CD8-positive, alpha-beta memory T cell (primary cell): ENCODE data around the gene NSMF. TPM values are rescaled to one million over a fixed set of nuclear protein-coding genes. Genes with fewer than 3 reads are reported as not detected.

Source experiments
- CTCF ChIA-PET: fragments of 350-600 bp; sonication (Branson Sonifier 250); formaldehyde crosslinking; loops from one replicate; lab custom pipeline; 2021; ENCODE audit warnings: antibody characterized with exemption; lab: Charles Lee
- POLR2A ChIA-PET: fragments of 350-600 bp; sonication (Branson Sonifier 250); formaldehyde crosslinking; loops from one replicate; lab custom pipeline; 2021; ENCODE audit warnings: antibody characterized with exemption; lab: Charles Lee
- DNase-seq, 5 donors: peaks; one replicate each; pipeline versions ENCODE4 v3.0.0 to v3.0.0-alpha.2; 2020 to 2022; ENCODE audit warnings: mixed read lengths in 1 of 5
- H3K27ac ChIP-seq: one replicate; pipeline ENCODE4 v1.7.0; 2013; ENCODE audit warnings: low read depth, mild to moderate bottlenecking, low read length, moderate library complexity
- H3K27me3 ChIP-seq: 2 replicates; pipeline ENCODE4 v1.7.0; 2013; ENCODE audit warnings: low read length, mild to moderate bottlenecking; ENCODE audit not compliant: insufficient read depth, poor library complexity, severe bottlenecking
- H3K36me3 ChIP-seq: 2 replicates; pipeline ENCODE4 v1.7.0; 2013; ENCODE audit warnings: mild to moderate bottlenecking, low read length, moderate library complexity; ENCODE audit not compliant: insufficient read depth
- H3K4me1 ChIP-seq: 2 replicates; pipeline ENCODE4 v1.7.0; 2013; ENCODE audit warnings: mild to moderate bottlenecking, low read length, moderate library complexity; ENCODE audit not compliant: insufficient read depth
- H3K4me3 ChIP-seq: 2 replicates; pipeline ENCODE4 v1.7.0; 2013; ENCODE audit warnings: mild to moderate bottlenecking, low read length
- H3K9me3 ChIP-seq: 2 replicates; pipeline ENCODE4 v1.7.0; 2013; ENCODE audit warnings: mild to moderate bottlenecking, low read length
- H3K27ac Mint-ChIP-seq, 8 donors: one replicate each; pipeline ENCODE4 v1.8.0; 2020 to 2021; ENCODE audit warnings: mixed read lengths in 8 of 8, mild to moderate bottlenecking in 6 of 8, inconsistent platforms in 3 of 8, moderate library complexity in 3 of 8
- H3K27me3 Mint-ChIP-seq, 2 donors: one replicate each; pipeline ENCODE4 v1.8.0; 2020 to 2021; ENCODE audit warnings: mixed read lengths in 2 of 2, mild to moderate bottlenecking in 1 of 2, moderate library complexity in 1 of 2
- H3K36me3 Mint-ChIP-seq, 3 donors: one replicate each; pipeline ENCODE4 v1.8.0; 2020 to 2021; ENCODE audit warnings: mixed read lengths in 3 of 3, inconsistent platforms in 1 of 3, mild to moderate bottlenecking in 1 of 3
- H3K4me1 Mint-ChIP-seq, 3 donors: one replicate each; pipeline ENCODE4 v1.8.0; 2020 to 2021; ENCODE audit warnings: mixed read lengths in 3 of 3, inconsistent platforms in 1 of 3, mild to moderate bottlenecking in 1 of 3
- H3K4me3 Mint-ChIP-seq, 7 donors: one replicate each; pipeline ENCODE4 v1.8.0; 2020 to 2021; ENCODE audit warnings: mixed read lengths in 7 of 7, mild to moderate bottlenecking in 6 of 7, moderate library complexity in 4 of 7, inconsistent platforms in 2 of 7
- H3K9me3 Mint-ChIP-seq, 5 donors: one replicate each; pipeline ENCODE4 v1.8.0; 2020 to 2022; ENCODE audit warnings: mixed read lengths in 5 of 5, mild to moderate bottlenecking in 3 of 5, moderate library complexity in 2 of 5, inconsistent platforms in 1 of 5
- polyA plus RNA-seq: library from polyadenylated mRNA; unstranded; fragments of 300-500 nt; fragmentation: Illumina TruSeq; gene quantifications from one replicate; pipeline ENCODE4 v1.2.3, GENCODE V29; 2021
- total RNA-seq, 2 experiments: library from RNA; stranded (reverse); gene quantifications; one replicate each; pipeline ENCODE4 v1.2.3, GENCODE V29; 2021

The NSMF gene
- total and polyA plus RNA-seq, 3 experiments from 2014 or later, result 15.4 to 42.8 (median 40.9) TPM

GRCh38 chr9:137441289-137441934, 17.7 kb downstream of the NSMF start, which contains the start of gene ENTPD8:
ENTPD8 (minus strand) TSS chr9:137441357; CDS start chr9:137438285, 3,072 bp downstream.
- ChIA-PET CTCF (interaction anchor here (1.4 kb wide), 1 partner anchor 19 kb away, joined by 3 read pairs; the partner anchor contains the start of gene EXD3), POLR2A (interaction anchor here (1.1 kb wide), 1 partner anchor 18 kb away, joined by 4 read pairs; the partner anchor contains the start of gene NSMF)
- H3K36me3 Mint-ChIP-seq, result peaks cover 0 to 1% (median 0%) of the 10 kb centered on the region in 3 donors

GRCh38 chr9:137439158-137439714, 19.9 kb downstream of the NSMF start:
- Histone ChIP-seq H3K27me3 (no peaks in the 10 kb centered on the region), H3K36me3 (no peaks in the 10 kb centered on the region), H3K9me3 (no peaks in the 10 kb centered on the region), H3K4me3 (no peak overlapping the region), H3K4me1 (no peaks in the 10 kb centered on the region), H3K27ac (no peak overlapping the region)
- peaks cover 3 to 8% (median 4%) of the 10 kb centered on the region in 3 donors for H3K4me1 Mint-ChIP-seq
- H3K27ac Mint-ChIP-seq, result no peak overlapping the region
- peak overlapping the region in 1 of 7 donors; percentile 48 for H3K4me3 Mint-ChIP-seq
- ChIA-PET POLR2A (no interaction called here), CTCF (no interaction called here)
- peak in 1 of 5 donors; percentile 39 for DNase-seq
- H3K36me3 Mint-ChIP-seq, result peaks cover 0 to 1% (median 0%) of the 10 kb centered on the region in 3 donors
- H3K9me3 Mint-ChIP-seq, result peaks cover 0 to 5% (median 3%) of the 10 kb centered on the region in 5 donors
- peaks cover 18 to 20% of the 10 kb centered on the region in 2 donors for H3K27me3 Mint-ChIP-seq

More at GRCh38 chr9:137441289-137441934, 17.7 kb downstream of the NSMF start, which contains the start of gene ENTPD8:
- no peaks in the 10 kb centered on the region for H3K36me3 ChIP-seq
- peaks cover 18 to 30% of the 10 kb centered on the region in 2 donors for H3K27me3 Mint-ChIP-seq
- H3K4me1 ChIP-seq, result peaks cover 13% of the 10 kb centered on the region
- H3K27ac ChIP-seq, result no peak within 1 kb of the TSS
- H3K9me3 Mint-ChIP-seq, result peaks cover 0 to 5% (median 3%) of the 10 kb centered on the region in 5 donors
- H3K4me1 Mint-ChIP-seq, result peaks cover 8 to 14% (median 14%) of the 10 kb centered on the region in 3 donors
- no peak within 1 kb of the TSS for H3K4me3 ChIP-seq
- H3K27ac Mint-ChIP-seq, result peak within 1 kb of the TSS in 2 of 8 donors; percentile 30 to 39
- no peaks in the 10 kb centered on the region for H3K27me3 ChIP-seq
- no peaks in the 10 kb centered on the region for H3K9me3 ChIP-seq
- peak within 1 kb of the TSS in 5 of 7 donors; percentile 54 to 81 (median 64) for H3K4me3 Mint-ChIP-seq
- DNase-seq, result peak in 1 of 5 donors; percentile 45

- Histone ChIP-seq H3K27ac (no peak overlapping the region), H3K27me3 (no peaks in the 10 kb centered on the region), H3K36me3 (no peaks in the 10 kb centered on the region), H3K4me3 (no peak overlapping the region), H3K4me1 (no peaks in the 10 kb centered on the region), H3K9me3 (no peaks in the 10 kb centered on the region)
- H3K36me3 Mint-ChIP-seq, result peaks cover 0 to 1% (median 0%) of the 10 kb centered on the region in 3 donors
- peaks cover 3 to 10% (median 4%) of the 10 kb centered on the region in 3 donors for H3K4me1 Mint-ChIP-seq
- H3K27me3 Mint-ChIP-seq, result peaks cover 18 to 19% of the 10 kb centered on the region in 2 donors
- POLR2A ChIA-PET, result no interaction called here
- peak in 1 of 5 donors; percentile 39 for DNase-seq
- H3K9me3 Mint-ChIP-seq, result peaks cover 0 to 5% (median 3%) of the 10 kb centered on the region in 5 donors
- CTCF ChIA-PET, result no interaction called here
- H3K4me3 Mint-ChIP-seq, result no peak overlapping the region
- no peak overlapping the region for H3K27ac Mint-ChIP-seq
Observed at GRCh38 chr9:137438591-137439157, 20.5 kb downstream of the NSMF start.

GRCh38 chr9:137437691-137438590, 21.2 kb downstream of the NSMF start:
- H3K4me1 Mint-ChIP-seq, result peaks cover 3 to 10% (median 4%) of the 10 kb centered on the region in 3 donors
- Histone ChIP-seq H3K27me3 (no peaks in the 10 kb centered on the region), H3K4me3 (no peak overlapping the region), H3K36me3 (no peaks in the 10 kb centered on the region), H3K4me1 (no peaks in the 10 kb centered on the region), H3K9me3 (no peaks in the 10 kb centered on the region), H3K27ac (no peak overlapping the region)
- no peak overlapping the region for H3K4me3 Mint-ChIP-seq
- POLR2A ChIA-PET, result no interaction called here
- H3K36me3 Mint-ChIP-seq, result peaks cover 0 to 1% (median 0%) of the 10 kb centered on the region in 3 donors
- peak in 1 of 5 donors; percentile 39 for DNase-seq
- no peak overlapping the region for H3K27ac Mint-ChIP-seq
- CTCF ChIA-PET, result no interaction called here
- peaks cover 0 to 3% (median 2%) of the 10 kb centered on the region in 5 donors for H3K9me3 Mint-ChIP-seq
- H3K27me3 Mint-ChIP-seq, result peaks cover 14% of the 10 kb centered on the region in 2 donors

- ChIA-PET CTCF (no interaction called here), POLR2A (no interaction called here)
- Mint-ChIP-seq H3K9me3 (peaks cover 0 to 2% (median 0%) of the 10 kb centered on the region in 5 donors), H3K4me3 (no peak overlapping the region), H3K36me3 (peaks cover 0 to 1% (median 0%) of the 10 kb centered on the region in 3 donors), H3K27me3 (peaks cover 6 to 7% of the 10 kb centered on the region in 2 donors), H3K4me1 (peaks cover 2 to 9% (median 3%) of the 10 kb centered on the region in 3 donors), H3K27ac (no peak overlapping the region)
- H3K9me3 ChIP-seq, result no peaks in the 10 kb centered on the region
- H3K27ac ChIP-seq, result no peak overlapping the region
- no peaks in the 10 kb centered on the region for H3K4me1 ChIP-seq
- H3K27me3 ChIP-seq, result no peaks in the 10 kb centered on the region
- no peaks in the 10 kb centered on the region for H3K36me3 ChIP-seq
- peak in 1 of 5 donors; percentile 34 for DNase-seq
- H3K4me3 ChIP-seq, result no peak overlapping the region
Observed at GRCh38 chr9:137436761-137437600, 22.2 kb downstream of the NSMF start.

GRCh38 chr9:137435980-137436760, 23.0 kb downstream of the NSMF start:
- CTCF ChIA-PET, result no interaction called here
- H3K27me3 ChIP-seq, result no peaks in the 10 kb centered on the region
- peak overlapping the region; percentile 54 for H3K27ac ChIP-seq
- Mint-ChIP-seq H3K4me3 (no peak overlapping the region), H3K27ac (no peak overlapping the region), H3K4me1 (peaks cover 0 to 6% (median 0%) of the 10 kb centered on the region in 3 donors), H3K36me3 (no peaks in the 10 kb centered on the region), H3K9me3 (no peaks in the 10 kb centered on the region), H3K27me3 (peaks cover 4% of the 10 kb centered on the region in 2 donors)
- H3K36me3 ChIP-seq, result no peaks in the 10 kb centered on the region
- H3K4me3 ChIP-seq, result no peak overlapping the region
- no peaks in the 10 kb centered on the region for H3K9me3 ChIP-seq
- DNase-seq, result peak in 1 of 5 donors; percentile 37
- H3K4me1 ChIP-seq, result no peaks in the 10 kb centered on the region
- POLR2A ChIA-PET, result no interaction called here
